ENCODE measurements around the gene ANKRD12. TPM values are rescaled to one million over a fixed set of nuclear protein-coding genes. Genes with fewer than 3 reads are reported as not detected.

The ANKRD12 gene
- total RNA-seq, 1 experiment from 2014 or later = 23.5 TPM

- H3K27me3 ChIP-seq (ENCODE audit: insufficient read depth, low read length) = no peaks in the 10 kb centered on the region
- POLR2A ChIA-PET = no interaction called here
- CTCF ChIA-PET = no interaction called here
- no TSS peak for BruUV-seq (replicated peaks)
- H3K9me3 ChIP-seq (ENCODE audit: control insufficient read depth in 1 of 2, insufficient read depth in 1 of 2, low read depth in 1 of 2, low read length in 2 of 2) = peaks cover 0 to 7% of the 10 kb centered on the region in 2 experiments; a peak in 1 of 4 replicates
- H3K4me1 ChIP-seq (ENCODE audit: control insufficient read depth in 1 of 2, insufficient read depth in 2 of 2, low read length in 2 of 2) = no peaks in the 10 kb centered on the region
- no peaks in the 10 kb centered on the region for H3K79me2 ChIP-seq (ENCODE audit: insufficient read depth, low read length)
- RAD21 ChIA-PET (ENCODE audit: low non-redundant PET in 1 of 2, low total read pairs in 2 of 2, uncharacterized antibody in 2 of 2, unreplicated experiment in 2 of 2) = no interaction called here
- H3K27ac ChIP-seq (ENCODE audit: low read depth, low read length) = no peak overlapping the region
- intact Hi-C loops (cut with micrococcal nuclease) = no loop called here
- no peak overlapping the region for H3K9ac ChIP-seq (ENCODE audit: low read length)
- ATAC-seq = peak; percentile 52; the same call in 1 of the 2 replicates
- no peaks in the 10 kb centered on the region; the same call in 1 of the 2 replicates for H4K20me1 ChIP-seq (ENCODE audit: insufficient read depth)
- DNase-seq (ENCODE audit: low read depth, low spot score) = no peak
- no peak overlapping the region for H3K4me3 ChIP-seq (replicated peaks in 1 of 2; ENCODE audit: low read depth in 1 of 2, low read length in 2 of 2)
- H2AFZ ChIP-seq (ENCODE audit: low read depth, low read length, poor library complexity, severe bottlenecking) = no peak overlapping the region
- no peak overlapping the region for H3K4me2 ChIP-seq (ENCODE audit: low read length)
- H3K9me2 ChIP-seq (ENCODE audit: insufficient read depth) = no peaks in the 10 kb centered on the region
- H3K36me3 ChIP-seq (ENCODE audit: control insufficient read depth in 1 of 2, insufficient read depth in 2 of 2, low read length in 2 of 2) = no peaks in the 10 kb centered on the region
- TF ChIP-seq, protein P1, sequence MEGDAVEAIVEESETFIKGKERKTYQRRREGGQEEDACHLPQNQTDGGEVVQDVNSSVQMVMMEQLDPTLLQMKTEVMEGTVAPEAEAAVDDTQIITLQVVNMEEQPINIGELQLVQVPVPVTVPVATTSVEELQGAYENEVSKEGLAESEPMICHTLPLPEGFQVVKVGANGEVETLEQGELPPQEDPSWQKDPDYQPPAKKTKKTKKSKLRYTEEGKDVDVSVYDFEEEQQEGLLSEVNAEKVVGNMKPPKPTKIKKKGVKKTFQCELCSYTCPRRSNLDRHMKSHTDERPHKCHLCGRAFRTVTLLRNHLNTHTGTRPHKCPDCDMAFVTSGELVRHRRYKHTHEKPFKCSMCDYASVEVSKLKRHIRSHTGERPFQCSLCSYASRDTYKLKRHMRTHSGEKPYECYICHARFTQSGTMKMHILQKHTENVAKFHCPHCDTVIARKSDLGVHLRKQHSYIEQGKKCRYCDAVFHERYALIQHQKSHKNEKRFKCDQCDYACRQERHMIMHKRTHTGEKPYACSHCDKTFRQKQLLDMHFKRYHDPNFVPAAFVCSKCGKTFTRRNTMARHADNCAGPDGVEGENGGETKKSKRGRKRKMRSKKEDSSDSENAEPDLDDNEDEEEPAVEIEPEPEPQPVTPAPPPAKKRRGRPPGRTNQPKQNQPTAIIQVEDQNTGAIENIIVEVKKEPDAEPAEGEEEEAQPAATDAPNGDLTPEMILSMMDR (IDR thresholded peaks at IDR 0.05 in 2 of 3, conservative IDR thresholded peaks at IDR 0.05 in 1 of 3; ENCODE audit: borderline replicate concordance in 1 of 3, insufficient read depth in 1 of 3, low read depth in 2 of 3, low read length in 2 of 3) = 0 out of 6 replicates have a peak, but pooled peaks of 1 of the 3 experiments have one; percentile 2
- TF ChIP-seq REST (IDR thresholded peaks at IDR 0.05; ENCODE audit: low read depth) (no peak), ZNF274 (IDR thresholded peaks at IDR 0.05; ENCODE audit: low read depth, low read length) (no peak)
These were observed 97.3 kb downstream of the ANKRD12 start for GRCh38 chr18:9233771-9234440.
